ENCODE data around the gene KCNMA1.
"Not testable (repeated sequence)": the region's sequence is repeated elsewhere in the genome, so short reads cannot be mapped to it uniquely, and the experiment has no call there.

Gene KCNMA1

DNA sequence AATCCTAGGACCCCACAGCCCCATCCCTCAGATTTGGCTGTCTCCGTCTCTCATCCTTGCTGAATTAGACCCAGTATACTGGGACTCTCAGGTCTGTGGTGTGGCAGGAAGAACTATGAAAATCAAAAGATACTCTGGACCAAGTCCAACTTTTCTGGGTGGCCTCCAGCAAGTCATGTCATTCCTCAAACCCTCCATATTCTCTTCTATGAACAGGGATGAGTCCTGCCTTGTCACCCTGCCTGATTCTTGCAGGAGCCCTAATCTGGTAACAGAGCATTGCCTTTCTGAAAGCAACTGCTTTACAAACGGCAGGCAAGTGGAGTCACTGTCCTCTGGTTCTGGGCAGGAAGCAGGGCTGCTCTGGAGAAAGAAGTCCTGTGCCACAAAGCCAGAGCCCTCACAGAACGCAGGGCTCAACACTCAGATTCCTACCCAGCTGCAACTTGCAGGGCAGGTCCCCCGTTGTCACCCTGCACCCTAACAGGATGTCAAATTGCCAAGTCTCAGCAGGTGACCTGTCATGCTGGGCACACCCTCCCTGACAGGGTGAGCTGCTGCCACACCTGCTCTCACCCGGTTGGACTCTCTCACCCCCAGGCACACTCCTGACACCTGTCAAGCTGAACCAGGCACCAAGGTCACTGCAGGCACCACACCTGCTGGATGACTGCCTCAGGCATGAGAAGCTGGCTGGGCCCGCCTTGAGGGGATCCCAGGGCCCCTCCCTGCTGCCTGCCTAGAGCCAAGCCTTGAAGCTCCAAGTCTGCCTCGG lies 227.7 kb downstream of the KCNMA1 start:
- DNase-seq = no peak

DNA sequence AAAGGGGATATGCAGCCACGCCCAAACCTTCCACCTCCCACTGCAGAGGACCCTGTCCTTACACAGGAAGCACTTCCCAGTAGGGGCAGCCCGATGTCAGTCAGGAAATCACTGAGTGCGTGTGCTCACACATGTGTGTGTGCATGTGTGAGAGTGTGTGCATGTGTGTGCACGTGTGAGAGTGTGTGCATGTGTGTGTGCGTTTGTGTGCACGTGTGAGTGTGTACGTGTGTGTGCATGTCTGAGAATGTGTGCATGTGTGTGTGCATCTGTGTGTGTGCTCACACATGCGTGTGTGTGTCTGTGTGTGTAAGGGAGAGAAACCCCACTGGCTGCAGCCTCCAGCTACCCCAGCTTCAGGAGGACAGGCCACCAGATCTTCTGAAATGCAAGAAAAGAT lies 229.3 kb downstream of the KCNMA1 start:
- DNase-seq = no peak

DNA sequence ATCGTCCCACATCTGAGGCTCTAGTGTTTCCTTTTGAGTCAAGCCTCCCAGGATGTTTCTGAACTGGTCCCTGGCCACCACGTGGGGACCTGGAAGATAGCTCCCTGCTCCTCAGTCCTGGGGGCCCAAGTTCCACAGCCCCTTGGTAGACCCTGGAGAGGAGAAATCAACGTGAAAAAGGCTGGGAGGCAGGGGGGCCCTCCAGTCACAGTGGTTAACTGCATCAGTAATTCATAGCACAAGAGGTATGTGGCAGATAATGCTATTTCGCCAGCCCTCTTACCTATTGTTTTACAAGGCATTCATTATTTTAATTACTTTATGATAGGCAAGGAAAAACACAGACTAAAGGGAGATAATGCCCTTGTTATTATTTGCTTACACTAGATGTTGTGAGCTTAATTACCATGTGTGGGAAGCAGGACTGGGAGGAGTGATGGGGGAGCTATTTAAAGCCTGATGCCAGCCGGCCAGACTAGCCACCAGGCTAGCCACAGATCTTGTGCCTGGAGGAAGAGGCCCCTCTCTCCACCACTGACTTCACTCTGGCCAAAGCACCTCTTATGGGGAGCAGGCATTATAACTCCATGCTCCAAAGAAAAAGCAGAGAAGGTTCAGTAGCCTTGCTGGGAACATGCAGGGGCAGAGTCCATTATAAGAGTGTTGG lies 230.7 kb downstream of the KCNMA1 start:
- DNase-seq = no peak

DNA sequence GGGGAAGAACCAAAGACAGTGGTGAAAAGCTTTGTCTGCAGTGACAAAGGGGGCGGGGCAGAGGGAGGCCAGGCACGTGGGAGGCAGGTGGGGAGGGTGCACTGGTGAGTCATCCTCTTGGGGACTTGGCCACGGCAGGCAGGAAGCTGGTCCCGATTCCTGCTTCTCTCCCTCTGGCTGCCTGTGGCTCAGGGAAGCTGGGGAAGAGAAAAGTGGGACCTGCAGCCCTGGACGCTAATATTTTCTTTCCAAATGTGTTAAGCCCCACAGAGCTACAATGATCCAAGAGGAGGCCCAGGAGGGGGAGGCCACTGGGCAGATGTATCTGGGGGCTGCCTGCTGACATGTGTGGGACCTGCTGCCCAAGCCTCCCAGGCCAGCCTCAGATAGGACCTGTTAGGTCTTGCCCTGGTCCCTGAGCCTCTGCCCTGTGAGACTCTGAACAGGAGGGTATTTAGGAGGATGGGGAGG lies 231.8 kb downstream of the KCNMA1 start:
- peak; percentile 41 for DNase-seq

DNA sequence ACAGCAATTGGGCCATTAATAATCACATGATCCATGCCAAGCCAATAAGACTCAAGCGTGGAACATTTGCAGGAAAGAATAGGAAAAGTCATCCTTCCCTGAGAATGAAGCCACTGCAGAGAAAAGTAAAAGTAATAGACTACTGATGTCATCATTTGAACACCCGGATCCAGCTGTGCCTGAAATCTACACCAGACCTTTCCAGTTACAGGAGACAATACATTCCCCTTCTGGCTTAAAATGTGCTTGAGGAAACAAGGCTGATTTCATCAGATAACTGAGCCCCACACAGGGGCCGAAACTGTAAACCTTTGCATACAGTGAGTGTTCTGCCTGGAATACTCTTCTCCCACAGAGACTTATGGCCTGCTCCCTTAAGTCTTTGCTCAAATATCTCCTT lies 232.8 kb downstream of the KCNMA1 start:
- DNase-seq = no peak

DNA sequence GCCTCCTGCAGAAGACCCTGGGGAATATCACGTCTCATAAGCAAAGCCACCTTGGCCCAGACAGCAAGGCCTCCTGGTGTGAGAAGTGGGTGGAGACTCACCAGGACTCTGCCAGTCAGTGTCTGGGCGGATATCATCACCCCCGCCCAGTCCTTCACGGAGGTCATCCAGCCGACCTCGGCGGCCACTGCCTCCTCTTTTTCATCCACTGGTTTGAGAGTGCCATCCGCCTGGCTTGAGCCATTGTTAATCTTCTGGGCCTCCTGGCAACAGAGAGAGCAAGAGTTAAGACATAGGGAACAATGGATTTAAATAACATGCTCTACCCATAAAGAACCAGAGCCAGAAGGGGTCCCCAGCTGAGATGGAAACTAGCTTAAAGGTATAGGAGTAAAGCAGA lies 233.8 kb downstream of the KCNMA1 start:
- no peak for DNase-seq

DNA sequence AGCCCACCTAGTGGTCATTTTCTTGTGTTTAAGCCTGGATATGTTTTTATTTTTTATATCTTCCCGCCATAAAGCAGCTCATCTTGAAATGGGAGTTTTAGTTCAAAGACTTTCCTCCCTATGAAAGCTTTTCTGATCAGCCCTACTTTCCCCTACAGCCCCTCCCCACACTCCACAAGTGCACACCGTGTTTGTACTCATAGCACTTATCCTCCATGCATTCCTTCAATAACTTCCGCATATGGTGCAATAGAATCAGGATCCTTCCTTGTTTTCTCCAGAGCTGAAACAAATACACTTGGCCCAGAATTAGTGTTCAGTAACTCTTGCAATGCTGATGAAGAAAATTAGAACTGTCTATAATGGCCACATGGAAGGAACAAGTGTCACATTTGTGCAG lies 235.9 kb downstream of the KCNMA1 start:
- DNase-seq = no peak

DNA sequence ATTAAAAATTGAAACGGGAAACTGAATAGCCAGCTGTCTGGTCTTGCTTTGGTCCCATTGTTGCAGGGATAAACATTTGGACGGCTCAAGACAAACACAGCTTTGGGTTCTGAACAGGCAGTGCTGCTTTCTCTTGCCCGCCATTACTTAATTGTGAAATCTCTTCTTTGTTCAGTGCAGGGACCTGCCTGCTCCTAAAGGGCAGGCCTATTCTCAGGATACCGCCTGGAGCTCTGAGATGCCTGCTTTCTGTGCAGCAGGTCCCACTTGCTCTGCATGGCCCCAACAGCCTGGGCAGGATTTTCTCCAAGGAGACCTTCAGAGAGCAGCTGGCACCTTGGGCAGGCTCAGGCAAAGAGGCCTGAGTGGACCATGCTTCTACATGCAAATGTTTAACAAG lies 237.6 kb downstream of the KCNMA1 start:
- no peak for DNase-seq

DNA sequence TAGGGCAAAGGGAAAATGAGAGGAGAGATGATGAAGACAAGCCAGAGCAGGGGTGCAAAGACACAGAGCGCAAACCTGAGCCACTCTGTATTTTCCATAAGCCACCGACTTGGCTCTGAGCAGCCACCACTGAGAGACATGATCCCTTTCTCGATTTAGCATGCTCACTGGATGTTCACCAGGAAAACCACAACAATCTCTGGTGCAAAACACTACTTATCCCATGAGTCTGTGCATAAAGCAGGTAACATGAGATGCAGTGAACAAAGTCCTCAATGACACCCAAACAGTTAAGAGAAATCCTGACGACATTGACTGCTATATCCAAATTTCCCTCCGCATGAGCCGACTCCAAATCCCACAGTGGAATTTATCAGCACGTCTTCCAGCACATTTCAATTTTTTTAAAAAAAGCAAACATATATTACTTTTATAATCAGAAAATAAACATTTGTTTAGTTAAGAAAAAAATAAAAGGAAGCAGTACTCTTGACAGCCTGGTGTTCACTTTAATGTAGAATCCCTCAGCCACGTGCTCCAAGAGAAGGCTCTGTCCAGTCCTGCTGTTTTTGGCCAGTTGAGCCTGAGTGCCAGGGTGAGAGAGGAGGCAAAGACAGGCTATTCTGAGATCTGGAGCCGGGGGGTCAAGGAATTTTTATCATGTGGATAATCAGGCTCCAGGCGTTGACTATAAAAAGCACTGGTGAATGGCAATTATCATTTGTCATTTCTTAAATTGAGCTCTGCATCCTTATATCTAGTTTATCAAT lies 238.4 kb downstream of the KCNMA1 start:
- DNase-seq = no peak

DNA sequence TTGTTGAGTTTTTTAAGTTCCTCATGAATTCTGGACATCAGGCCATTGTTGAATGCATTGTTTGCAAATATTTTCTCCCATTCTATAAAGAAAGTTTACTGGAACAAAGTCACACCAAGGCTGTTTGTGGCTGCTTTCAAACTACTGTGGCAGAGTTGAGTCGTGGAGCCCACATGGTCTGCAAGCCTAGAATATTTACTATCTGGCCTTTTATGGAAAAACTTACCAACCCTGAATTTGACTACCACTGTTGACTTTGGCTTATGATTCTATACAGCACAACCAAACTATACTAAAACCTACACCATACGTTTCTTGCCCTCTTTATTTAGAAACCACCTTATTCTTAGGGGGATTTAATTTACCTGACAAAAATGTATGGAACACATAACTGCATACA lies 239.1 kb downstream of the KCNMA1 start:
- no peak for DNase-seq

DNA sequence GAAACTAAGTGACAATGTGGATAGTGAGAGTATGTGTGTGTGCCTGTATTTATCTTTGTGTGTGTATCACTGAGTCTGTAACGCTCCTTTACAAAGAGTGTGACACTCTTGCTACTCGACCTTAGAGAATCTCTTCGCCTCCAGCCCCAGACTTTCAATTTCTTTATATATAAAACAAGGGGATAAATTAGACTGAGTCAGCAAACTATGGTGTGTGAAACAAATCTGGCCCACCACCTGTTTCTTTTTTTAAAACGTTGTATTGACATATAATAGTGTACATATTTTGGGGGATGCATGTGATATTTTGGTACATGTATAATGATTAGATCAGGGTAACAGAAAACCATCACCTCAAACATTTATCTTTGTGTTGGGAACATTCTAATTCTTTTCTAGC lies 240.5 kb downstream of the KCNMA1 start:
- DNase-seq = no peak

DNA sequence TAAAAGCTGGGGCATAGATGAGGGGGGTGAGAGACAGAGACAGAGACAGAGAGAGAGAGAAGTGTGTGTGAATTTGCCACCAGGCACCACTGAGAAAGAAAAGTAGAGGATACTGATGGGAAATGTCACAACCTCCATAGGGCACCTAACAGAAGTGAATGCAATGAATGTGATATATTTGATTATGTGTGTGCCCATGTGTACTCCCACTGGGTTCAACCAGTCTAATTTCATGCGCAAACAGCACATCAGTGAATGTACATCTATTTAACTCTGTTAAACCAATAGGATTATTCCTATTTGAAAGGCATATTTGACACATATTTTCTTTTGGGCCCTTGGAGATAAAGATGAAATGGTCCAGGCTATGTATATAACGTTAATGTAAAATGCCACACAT lies 241.3 kb downstream of the KCNMA1 start:
- DNase-seq = no peak

DNA sequence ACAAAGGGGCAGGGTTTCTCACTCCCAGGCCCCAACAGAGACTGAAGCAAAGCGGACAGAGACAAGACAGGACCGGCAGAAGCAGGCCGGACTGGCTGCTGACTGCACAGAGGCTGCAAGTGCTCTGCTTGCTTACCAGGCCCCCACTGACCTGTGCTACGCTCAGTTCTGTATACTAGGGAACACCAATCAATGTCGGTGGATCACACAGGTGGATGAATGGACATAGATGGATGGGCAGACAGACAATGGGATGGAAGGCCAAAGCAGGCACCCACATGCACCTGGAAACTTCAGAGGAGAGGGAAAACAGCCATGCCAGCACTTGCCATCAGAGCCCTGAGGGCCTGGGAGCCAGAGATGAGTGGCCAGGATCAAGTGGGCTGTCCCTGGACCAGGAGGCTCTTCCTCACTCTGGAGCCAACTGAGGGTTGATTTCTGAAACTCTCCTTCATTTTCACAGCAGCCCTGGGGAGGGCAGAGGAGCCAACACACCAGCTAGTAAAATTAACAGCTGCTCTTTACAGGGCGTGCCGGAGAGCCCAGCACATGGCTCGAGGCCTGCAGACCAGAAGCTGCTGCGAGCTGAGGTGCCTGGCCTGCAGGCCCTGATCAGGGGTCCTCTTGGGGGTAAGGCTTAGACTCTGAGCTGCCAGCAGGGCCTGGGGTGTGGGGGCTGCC lies 243.6 kb downstream of the KCNMA1 start:
- no peak for DNase-seq

DNA sequence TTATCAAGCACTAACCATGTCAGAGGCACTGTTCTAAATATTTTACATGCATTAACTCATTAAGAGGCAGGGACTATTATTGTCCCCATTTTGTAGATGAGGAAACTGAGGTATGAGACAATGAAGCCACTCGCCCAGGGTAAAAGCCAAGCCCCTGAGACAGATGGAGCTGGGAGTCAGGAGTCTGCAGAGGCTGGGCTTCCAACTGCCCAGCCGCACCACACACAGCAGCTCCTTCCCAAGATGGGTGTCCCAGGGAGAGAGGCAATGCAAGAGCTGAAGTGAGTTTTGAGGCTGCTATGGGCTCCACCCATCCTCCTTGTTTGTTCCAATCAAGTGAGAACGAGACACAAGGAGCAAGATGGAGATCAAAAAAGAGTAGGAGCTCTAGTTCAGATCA lies 244.2 kb downstream of the KCNMA1 start:
- no peak for DNase-seq

DNA sequence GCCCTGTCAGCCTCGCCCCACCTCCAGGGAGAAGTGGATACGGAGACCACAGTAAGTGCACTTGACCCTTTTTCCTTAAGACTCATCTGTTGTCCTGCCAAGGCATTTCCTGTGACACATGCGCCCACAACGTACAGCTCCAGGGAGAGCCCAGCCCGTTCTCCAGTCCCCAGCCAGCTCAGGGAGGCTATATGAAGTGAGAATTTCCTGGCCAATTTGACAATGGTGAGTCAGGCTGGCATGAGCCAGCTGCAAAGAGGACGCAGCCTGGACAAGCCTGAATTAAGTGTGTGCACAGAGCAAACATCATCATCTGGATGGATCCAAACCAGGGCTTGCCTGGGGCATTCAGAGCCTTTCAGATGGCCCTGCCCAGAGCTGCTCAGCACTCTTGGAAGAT lies 244.8 kb downstream of the KCNMA1 start:
- peak; percentile 63 for DNase-seq

DNA sequence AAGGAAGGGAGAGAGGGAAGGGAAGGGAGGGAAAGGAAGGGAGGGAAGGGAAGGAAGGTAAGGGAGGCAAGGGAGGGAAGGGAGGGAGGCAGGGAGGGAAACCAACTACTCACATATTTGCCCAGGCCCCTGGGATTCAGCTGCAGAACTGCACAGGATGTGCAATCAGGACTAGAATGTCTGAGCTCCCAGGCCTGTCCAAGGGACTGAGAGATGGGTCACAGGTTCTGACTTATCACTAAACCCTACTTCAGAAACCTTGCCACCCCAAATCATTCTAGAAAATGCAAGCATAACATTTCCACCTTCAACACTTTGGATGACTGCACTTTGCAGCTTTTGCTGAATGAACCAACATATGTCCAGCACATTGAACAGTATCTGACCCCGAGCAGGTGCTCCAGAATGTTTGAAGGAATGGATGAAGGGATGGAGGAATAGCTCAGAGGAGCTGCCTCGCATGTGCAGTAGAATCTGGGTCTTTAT lies 245.3 kb downstream of the KCNMA1 start:
- no peak for DNase-seq

DNA sequence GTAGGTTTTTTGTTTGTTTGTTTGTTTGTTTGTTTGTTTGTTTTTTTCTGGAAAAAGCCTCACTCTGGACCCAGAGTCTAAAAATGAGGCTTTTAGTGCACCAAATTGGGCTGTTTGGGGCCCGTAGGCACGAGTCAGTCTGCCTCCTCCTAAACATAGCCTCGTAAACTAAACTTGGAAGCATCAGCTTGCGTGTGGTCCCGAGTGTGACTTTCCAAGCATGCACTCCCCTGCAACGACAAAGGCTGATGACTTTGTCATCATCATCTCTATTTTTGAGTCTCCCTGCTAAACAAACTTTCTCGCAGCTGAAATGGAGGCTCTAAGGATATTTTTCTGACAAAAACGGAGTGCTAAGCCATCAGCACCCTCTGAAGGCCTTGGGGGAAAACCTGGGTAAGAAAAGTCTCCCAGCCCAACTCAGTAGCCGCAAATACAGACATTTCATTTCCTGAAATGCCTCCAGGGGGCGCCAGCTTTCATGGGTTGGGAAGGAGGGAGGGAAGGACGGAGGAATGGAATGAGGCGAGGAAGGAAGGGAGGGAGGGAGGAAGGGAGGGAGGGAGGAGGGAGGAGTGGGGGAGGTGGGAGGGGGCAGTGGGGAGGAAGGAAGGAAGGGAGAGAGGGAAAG lies 245.9 kb downstream of the KCNMA1 start:
- DNase-seq = no peak

DNA sequence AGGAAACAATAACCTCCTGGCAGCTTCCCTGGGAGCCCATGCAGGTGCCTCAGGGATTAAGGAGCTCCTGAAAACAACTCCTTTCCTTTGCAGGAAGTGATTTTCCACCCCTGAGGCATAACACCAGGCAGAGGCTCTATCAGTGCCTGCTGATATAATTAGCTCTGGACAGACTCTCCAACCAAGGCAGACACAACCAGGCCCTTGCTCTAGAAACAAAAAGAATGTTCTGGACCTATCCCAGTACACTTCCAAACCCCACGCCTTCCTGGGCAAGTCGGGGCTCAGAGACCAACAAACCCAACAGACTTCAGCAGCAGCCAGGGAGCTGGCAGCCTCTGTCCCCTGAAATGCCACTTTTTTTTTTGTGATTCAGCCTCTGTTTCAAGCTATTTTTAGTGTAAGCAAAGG lies 247.1 kb downstream of the KCNMA1 start:
- DNase-seq = no peak

DNA sequence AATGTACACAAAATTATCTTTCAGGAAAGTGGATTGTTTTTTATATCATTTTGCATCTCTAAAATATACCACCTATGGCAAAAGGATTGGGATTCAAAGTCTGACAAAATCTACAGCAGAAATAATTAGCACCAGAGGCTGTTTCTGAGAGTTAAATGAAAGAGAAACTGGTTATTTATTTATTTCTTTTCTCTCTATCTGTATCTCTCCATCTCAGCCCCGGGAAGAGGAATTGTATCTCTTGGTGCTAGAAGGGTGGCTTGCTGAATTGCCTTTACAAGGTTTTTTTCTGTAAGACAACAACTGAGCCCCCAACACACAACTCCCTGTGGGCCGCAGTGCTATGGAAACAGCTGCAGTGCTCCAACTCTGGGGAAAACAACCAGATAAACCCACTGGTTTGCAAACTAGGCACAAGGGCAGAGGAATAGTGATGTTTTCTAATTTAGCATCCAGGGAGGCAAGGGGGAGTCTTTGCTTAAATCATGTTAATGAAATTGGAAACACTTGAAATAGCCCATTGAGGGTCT lies 249.0 kb downstream of the KCNMA1 start:
- DNase-seq = no peak

DNA sequence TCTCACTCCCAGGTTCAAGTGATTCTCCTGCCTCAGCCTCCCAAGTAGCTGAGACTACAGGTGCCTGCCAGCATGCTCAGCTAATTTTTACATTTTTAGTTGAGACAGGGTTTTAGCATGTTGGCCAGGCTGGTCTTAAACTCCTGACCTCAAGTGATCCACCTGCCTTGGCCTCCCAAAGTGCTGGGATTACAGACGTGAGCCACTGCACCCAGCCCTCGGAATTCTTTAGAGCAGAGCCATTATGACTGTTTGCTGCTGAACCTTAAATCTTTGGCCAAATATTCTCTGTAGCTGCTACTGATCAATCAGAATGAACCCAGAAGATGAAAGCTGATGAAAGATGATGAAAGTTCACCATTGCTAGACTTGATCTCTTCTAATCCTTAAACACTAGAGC lies 249.9 kb downstream of the KCNMA1 start:
- not testable (repeated sequence) for DNase-seq

DNA sequence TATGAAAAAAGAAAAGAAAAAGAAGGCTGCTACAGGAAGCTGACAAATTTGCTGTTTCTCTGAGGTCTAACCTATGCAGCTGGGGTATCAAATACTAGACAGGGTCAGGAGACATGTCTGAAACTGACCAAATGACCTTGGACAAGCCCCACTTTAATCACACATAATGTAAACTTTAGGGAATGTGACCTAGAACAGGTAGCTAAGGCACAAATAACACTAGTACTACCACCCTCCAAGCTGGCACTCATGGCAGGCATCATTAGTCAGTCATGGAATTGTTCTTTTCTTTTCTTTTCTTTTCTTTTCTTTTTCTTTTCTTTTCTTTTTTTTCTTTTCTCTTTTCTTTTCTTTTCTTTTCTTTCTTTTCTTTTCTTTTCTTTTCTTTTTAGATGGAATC lies 250.4 kb downstream of the KCNMA1 start:
- DNase-seq = no peak

DNA sequence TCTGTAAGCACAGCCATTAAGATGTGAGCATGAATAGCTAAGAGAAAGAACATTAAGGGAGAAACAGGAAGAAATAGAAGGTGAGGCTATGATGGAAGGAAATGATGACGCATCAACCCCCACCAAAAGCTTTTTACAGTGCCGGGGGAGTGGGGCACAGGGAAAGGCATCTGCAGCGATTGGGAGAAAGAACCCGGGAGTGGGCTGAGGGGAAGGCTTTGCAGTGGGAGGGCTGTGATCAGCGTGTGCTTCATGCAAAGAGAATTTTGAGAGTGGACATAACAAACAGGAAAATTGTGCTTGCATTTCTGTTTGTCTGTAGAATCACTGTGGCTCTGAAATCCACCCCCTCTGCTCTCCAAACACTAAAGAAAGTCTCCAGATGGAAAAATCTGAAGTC lies 250.8 kb downstream of the KCNMA1 start:
- DNase-seq = no peak

Measured in NCI-H2029 treated with DMSO at 0.1 percent for 48 hours (cell line).